GM19455 (cell line): ENCODE data around the gene TYRO3.

ENCODE experiments used
- ATAC-seq: cut with Tn5 transposase; IDR thresholded peaks from one replicate; pipeline ENCODE4 v1.9.1; 2021; ENCODE audit not compliant: unreplicated experiment

The TYRO3 gene

GRCh38 chr15:41558400-41559238, at the start of gene TYRO3:
Gene TYRO3, plus strand, starts transcription at chr15:41559212. Its CDS starts 46 bp downstream, at chr15:41559258.
- no peak for ATAC-seq

DNA sequence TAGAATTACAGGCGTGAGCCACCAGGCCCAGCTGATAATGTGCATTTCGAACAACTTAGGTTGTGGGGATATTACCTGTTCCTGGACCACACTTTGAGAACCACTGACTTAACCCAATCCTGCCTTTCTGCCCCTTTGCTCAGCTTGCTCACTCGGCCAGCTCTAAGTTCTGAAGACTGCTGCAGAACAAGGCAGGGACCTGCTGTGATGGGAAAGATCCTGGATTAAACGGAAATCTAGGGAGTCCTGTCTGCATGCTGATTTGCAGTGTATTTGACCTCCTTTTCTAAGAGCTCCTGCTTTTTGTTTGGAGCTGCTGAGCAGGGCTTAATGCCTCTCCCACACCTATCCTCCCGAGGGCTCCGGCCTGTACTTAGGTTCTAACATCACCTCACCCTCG, 48.3 kb upstream of the TYRO3 start:
- ATAC-seq, result no peak

- ATAC-seq, result no peak
These were observed 47.6 kb upstream of the TYRO3 start for GRCh38 chr15:41511331-41511898.

DNA sequence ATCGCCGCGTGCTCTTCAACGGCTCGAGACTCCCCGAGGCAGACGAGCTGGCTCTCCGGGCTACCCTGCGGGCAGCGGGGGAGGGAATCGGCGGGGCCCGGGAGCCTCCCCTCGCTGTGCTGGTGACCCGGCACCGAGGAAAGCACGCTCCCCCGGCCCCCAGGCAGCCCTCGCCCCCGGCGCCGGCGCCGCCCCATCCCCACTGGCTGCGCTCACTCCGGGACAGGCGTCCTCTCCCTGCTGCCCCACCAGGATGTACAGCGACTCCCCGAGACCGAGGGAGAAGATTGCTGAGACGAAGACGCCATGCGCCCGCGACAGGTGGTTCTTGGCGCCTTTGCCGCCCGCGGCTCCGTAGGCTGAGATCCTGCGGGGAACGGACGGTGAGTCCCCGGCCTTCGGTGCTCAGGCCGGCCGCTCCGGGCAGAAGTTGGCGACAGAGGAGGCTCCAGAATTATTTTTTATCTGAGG, 47.1 kb upstream of the TYRO3 start:
- no peak for ATAC-seq

- ATAC-seq, result no peak
These were observed 46.5 kb upstream of the TYRO3 start for GRCh38 chr15:41512512-41512939.

DNA sequence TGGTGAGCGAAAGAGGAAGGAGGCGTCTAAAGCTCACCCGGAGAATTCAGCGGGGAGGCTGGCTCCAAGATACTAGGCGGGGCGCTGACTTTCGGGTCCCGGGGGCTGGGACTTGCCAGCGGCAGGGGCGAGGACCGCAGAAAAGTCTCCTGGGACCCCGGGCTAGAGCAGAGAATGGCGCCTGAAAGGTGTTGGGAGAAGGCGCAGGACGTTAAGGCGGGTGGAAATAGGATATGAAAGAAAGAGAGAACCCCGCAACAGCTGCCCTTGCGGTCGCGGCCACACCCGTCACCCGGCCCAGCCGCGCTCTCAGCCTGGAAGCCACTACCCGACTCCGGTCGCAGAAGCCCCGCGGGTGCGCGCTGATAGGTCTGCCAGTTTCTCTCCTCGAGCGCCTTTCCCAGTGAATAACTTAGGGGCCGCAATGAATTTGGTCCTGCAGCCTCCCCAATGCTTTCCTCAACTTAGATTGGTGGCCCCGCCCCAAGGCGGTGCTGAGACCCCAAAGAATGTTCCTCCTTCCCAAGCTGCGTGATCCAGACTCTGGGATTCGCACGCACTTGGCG, 46.0 kb upstream of the TYRO3 start:
- no peak for ATAC-seq

GRCh38 chr15:41513506-41514227, 45.3 kb upstream of the TYRO3 start, which contains the start of gene LTK:
Gene LTK, minus strand, starts transcription at chr15:41513827. Its CDS starts 118 bp downstream, at chr15:41513709.
- ATAC-seq, result no peak

DNA sequence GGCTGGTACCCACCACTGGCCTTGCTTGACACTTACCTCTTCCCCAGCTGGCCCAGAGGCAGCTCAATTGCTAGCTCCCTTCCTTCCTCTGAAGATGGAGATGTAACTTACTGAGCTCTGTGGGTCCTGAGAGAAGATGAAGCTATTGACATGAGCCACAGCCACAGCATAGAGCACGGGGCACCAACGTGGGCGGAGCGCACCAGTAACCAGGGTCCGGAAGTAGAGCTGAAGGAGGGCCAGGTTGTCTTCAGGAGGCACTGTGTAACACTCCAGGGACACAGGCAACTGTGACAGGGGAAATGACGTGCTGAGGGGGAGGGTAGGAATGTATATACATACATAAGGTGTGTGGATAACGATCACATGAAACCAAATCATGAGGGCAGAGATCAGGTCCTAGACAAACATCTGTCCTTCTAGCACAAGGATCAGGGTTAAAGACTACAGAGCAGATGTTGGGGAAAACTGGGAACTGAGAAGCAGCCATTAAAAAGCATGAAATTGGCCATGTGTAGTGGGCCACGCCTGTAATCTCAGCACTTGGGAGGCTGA, 41.0 kb upstream of the TYRO3 start:
- ATAC-seq, result no peak

- no peak for ATAC-seq
These were observed 38.4 kb upstream of the TYRO3 start for GRCh38 chr15:41520636-41521035.

- no peak for ATAC-seq
These were observed 37.4 kb upstream of the TYRO3 start for GRCh38 chr15:41521614-41522013.

DNA sequence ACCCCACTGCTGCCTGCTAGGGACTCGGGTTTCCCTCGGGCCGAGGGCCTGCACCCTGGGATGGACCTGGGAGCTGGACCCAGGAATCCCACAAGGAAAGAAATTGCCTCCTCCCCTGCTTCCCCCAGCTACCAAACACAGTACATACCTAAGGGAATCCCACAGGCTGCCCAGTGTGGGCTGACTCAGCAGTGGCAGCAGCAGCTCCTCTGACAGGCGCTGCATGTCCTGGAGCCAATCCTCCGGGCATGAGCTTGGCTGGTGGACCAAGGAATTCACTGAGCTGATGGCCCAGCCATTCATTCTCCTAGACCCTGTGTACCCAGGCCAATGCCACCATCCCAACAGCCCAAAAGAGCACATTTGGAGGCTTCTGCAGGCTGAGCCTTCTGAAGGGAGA, 35.9 kb upstream of the TYRO3 start:
- ATAC-seq, result no peak

DNA sequence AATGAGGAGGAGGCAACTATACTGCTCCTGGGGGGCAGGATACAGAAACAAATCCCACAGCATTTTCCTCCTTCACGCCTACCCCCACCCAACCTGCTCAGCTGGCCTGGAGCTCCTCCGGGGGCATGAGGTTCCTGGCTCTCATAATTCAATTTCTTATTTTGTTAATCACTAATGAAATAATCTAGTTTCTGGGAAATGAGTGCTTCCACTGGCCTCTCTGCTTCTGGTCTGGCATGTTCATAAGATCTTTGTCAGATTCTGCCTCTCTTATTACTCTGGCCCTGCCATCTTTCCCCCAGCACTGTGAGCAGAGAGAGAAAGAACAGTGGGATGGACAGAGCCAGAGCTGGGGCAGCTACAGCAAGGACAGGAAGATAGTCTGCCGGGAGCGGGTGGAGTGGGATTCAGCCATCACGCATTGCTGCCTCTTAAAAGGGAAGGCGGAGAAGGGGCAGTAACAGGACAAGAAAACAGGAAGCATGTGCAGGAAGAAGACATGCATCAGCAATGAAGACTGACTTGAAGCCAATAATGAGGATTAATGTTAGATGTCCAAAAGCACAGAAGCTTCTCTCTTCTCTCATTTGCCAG, 28.6 kb upstream of the TYRO3 start:
- no peak for ATAC-seq

DNA sequence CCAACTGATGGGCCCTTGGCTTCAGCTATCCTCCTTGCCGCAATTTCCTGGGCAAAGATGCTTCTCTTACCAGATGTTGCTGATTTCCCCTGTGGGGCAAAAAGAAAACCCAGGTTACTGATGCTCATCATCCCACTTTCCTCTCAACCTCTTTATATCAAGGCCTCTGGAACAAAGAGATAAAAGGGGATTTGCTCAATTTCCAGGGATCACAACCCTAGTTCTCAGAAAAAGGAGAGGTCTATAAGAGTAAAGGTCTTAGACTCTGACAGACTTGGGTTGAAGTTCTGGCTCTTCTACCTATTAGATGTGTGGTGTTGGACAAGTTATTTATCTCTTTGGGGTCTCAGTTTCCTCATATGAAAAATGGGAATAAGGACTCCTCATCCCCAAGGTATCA, 23.5 kb upstream of the TYRO3 start:
- no peak for ATAC-seq

GRCh38 chr15:41536866-41537265, 22.1 kb upstream of the TYRO3 start:
- ATAC-seq, result no peak

GRCh38 chr15:41543521-41543870, 15.5 kb upstream of the TYRO3 start:
- no peak for ATAC-seq

DNA sequence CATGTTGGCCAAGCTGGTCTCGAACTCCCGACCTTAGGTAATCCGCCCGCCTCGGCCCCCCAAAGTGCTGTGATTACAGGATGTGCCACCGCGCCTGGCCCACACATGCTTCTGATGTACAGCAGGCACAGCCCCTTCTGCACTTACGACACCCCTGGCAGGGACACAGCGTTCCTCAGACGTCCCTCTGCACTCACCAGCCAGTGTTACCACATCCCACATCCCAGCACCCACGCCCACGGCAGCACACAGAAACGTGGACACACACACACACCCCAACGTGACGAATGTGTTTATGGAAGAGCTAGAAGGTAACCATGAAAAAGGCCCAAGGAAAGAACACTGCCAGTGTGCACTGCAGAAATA, 14.4 kb upstream of the TYRO3 start:
- ATAC-seq, result no peak

DNA sequence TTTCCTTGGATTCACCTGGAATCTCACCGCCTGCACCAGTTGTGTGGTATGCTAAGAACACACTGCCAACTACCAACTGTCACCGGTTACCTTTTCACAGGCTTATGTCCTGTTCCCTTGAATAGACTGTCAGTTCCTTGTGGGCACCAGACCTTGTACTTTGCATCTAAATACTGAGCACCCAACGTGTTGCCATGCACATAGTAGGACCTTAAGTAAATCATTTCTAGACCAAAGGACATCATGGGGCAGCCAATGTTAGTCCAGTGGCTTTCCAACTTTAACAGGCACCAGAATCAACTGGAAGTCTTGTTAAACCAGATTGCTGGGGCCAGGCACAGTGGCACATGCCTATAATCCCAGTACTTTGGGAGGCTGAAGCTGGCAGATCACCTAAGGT, 13.8 kb upstream of the TYRO3 start:
- no peak for ATAC-seq

DNA sequence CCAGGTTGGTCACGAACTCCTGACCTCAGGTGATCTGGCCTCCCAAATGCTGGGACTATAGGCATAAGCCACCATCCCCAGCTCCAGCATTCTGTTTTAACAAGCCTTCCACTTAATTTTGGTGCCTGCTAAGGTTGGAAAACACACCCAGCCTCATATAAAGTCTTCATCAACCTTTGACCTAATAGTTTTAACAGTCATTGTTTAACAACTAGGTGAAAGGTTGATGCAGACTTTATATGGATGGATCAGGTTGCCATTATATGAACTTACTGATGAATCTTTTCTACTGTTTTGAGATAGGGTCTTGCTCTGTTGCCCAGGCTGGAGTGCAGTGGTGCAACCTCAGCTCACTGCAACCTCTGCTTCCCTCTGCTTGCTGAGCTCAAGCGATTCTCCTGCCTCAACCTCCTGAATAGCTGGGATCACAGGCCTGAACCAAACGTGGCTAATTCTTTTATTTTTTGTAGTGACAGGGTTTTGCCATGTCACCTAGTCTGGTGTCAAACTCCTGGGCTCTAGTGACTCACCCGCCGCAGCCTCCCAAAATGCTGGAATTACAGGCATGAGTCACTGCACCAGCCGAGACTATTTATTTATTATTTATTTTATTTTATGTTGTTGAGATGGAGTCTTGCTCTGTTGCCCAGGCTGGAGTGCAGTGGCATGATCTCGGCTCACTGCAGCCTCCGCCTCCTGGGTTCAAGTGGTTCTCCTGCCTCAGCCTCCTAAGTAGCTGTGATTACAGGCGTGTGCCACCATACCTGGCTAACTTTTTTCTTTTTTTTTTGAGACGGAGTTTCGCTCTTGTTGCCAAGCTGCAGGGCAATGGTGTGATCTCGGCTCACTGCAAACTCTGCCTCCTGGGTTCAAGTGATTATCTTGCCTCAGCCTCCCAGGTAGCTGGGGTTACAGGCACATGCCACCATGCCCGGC, 11.9 kb upstream of the TYRO3 start:
- no peak for ATAC-seq

- ATAC-seq, result no peak
These were observed 8.8 kb upstream of the TYRO3 start for GRCh38 chr15:41550066-41550775.
